ENCODE results near the gene FBXO4.
"Not testable (repeated sequence)": the region's sequence is repeated elsewhere in the genome, so short reads cannot be mapped to it uniquely, and the experiment has no call there.

Gene FBXO4

GRCh38 chr5:41924526-41924871 lies 582 bp upstream of the FBXO4 start:
- DNase-seq: no peak

GRCh38 chr5:41925555-41925951 lies 472 bp downstream of the FBXO4 start:
- no peak for DNase-seq

- no peak for DNase-seq
Observed at GRCh38 chr5:41927604-41928003, 2.5 kb downstream of the FBXO4 start.

GRCh38 chr5:41929035-41929434 lies 4.0 kb downstream of the FBXO4 start:
- no peak for DNase-seq

- DNase-seq: no peak
Observed at GRCh38 chr5:41932770-41933169, 7.7 kb downstream of the FBXO4 start.

GRCh38 chr5:41935544-41935943 lies 10.5 kb downstream of the FBXO4 start:
- DNase-seq: no peak

GRCh38 chr5:41940641-41941040 lies 15.6 kb downstream of the FBXO4 start:
- no peak for DNase-seq

GRCh38 chr5:41945332-41945955 lies 20.4 kb downstream of the FBXO4 start:
- not testable (repeated sequence) for DNase-seq

- DNase-seq: no peak
Observed at GRCh38 chr5:41951224-41951623, 26.1 kb downstream of the FBXO4 start.

- no peak for DNase-seq
Observed at GRCh38 chr5:41954286-41954685, 29.2 kb downstream of the FBXO4 start.

GRCh38 chr5:41955432-41956024 lies 30.4 kb downstream of the FBXO4 start:
- no peak for DNase-seq

GRCh38 chr5:41956943-41957342 lies 31.9 kb downstream of the FBXO4 start:
- no peak for DNase-seq

GRCh38 chr5:41960481-41960880 lies 35.4 kb downstream of the FBXO4 start:
- no peak for DNase-seq

GRCh38 chr5:41961736-41962135 lies 36.7 kb downstream of the FBXO4 start:
- DNase-seq: no peak

GRCh38 chr5:41962491-41962890 lies 37.4 kb downstream of the FBXO4 start:
- DNase-seq: no peak

- DNase-seq: no peak
Observed at GRCh38 chr5:41966401-41967105, 41.5 kb downstream of the FBXO4 start.

- no peak for DNase-seq
Observed at GRCh38 chr5:41967401-41967800, 42.3 kb downstream of the FBXO4 start.

GRCh38 chr5:41968153-41968723 lies 43.2 kb downstream of the FBXO4 start:
- DNase-seq: no peak

- DNase-seq: no peak
Observed at GRCh38 chr5:41973087-41973486, 48.0 kb downstream of the FBXO4 start.

GRCh38 chr5:41973887-41974286 lies 48.8 kb downstream of the FBXO4 start:
- no peak for DNase-seq

GRCh38 chr5:41978676-41979075 lies 53.6 kb downstream of the FBXO4 start:
- DNase-seq: no peak

- DNase-seq: no peak
Observed at GRCh38 chr5:41980396-41980795, 55.3 kb downstream of the FBXO4 start.

GRCh38 chr5:41980870-41981269 lies 55.8 kb downstream of the FBXO4 start:
- DNase-seq: no peak

GRCh38 chr5:41982858-41983257 lies 57.8 kb downstream of the FBXO4 start:
- not testable (repeated sequence) for DNase-seq
